Fibroblast of skin of right quadriceps (primary cell): ENCODE results near the gene CNNM1.
A peak's percentile ranks its signal among the peaks of the same experiment; 100 is the strongest.

Experiments used
- DNase-seq: peaks from one replicate; pipeline ENCODE4 v3.0.0-alpha.2; 2013

The CNNM1 gene

GRCh38 chr10:99339077-99339476 lies 9.9 kb downstream of the CNNM1 start:
- no peak for DNase-seq

- no peak for DNase-seq
These were observed 10.4 kb downstream of the CNNM1 start for GRCh38 chr10:99339563-99340047.

DNA sequence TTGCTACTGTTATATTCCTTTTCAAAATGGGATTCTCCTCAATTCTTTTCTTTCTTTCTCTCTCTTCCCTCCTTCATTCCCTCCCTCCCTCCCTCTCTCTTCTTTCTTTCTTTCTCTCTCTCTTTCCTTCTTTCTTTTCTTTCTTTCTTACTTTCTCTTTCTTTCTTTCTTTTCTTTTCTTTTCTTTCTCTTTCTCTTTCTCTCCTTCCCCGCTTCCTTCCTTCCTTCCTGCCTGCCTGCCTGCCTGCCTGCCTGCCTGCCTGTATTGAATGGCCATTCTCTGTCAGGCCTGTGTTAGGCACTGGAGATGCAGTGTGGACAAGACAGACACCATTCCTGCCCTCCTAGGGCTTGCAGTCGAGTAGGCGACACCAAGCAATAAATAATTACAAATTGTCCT lies 11.5 kb downstream of the CNNM1 start:
- no peak for DNase-seq

- no peak for DNase-seq
These were observed 12.1 kb downstream of the CNNM1 start for GRCh38 chr10:99341248-99341647.

GRCh38 chr10:99341860-99342490 lies 12.8 kb downstream of the CNNM1 start:
- DNase-seq: peak; percentile 11

DNA sequence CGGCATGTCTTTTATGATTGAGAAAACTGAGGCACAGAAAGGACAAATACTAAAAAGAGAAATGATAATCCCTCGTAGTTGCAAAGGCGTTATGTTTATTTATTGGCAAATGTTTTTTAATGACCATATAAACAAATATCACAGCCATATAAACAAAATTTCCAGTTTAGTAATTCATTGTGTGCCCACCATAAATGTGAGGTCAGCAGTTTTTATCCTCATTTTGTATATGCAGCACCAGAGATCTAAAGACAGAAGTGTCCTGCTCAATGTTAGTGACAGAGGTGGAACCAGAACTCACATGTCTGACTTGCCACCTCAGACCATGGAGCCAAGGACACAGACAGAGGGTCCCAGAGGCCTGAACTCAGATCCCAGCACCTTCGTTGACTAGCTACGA lies 14.1 kb downstream of the CNNM1 start:
- DNase-seq: no peak

DNA sequence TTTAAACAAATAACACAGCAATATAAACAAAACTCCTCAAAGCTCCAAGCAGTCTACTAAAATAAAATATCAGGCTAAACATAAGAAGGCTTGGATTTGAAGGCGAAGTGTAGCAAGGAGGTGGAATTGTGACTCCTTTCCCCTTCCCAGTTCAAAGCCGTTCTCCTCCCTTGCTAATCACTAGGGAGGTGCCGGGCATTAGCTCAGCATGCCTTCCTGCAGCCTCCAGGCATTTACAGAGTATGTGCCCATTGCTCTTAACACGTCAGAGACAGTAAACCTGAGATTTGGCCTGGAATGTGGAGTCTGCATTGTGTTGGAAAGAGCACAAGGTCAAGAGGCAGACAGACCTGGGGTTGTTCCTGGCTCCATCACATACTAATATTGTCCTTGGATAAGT lies 15.6 kb downstream of the CNNM1 start:
- no peak for DNase-seq

DNA sequence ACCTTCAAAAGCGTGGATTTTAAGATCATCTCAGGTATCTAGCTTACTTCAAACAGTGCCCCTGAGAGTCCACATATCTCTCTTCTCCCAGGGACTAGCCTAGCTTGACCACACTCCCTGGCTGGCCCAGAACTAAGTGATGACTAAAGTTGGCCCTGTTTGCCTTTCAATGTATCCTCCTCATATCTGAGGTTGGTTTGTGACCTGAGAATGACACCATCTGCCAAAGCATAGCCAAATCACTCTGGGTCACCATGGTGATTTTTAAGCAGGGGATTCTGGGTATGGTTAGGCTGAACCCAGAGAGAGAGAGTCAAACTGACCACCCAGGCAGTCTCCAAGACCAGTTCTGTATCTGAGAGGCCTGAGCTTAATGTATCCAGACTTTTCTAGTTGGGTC lies 16.2 kb downstream of the CNNM1 start:
- no peak for DNase-seq

DNA sequence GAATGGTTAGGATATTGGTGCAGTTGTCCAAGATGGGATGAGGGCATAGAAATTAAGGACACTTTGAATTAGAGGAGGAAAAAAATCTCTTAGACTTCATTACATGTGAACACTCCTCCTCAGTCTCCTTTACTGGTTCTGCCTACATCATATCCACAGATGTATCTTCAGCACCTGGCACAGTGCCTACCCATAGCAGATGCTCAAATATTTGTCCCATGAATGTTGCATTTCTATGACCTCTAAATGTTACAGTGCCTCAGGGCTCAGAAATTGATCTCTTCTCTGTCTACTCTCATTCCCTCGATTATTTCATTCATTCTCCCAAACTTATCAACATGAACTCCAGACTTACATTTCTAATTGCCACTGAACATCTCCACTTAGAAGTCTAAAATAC lies 17.1 kb downstream of the CNNM1 start:
- peak; percentile 68 for DNase-seq

- DNase-seq: no peak
These were observed 18.5 kb downstream of the CNNM1 start for GRCh38 chr10:99347672-99348071.

GRCh38 chr10:99353182-99353581 lies 24.0 kb downstream of the CNNM1 start:
- DNase-seq: no peak

- no peak for DNase-seq
These were observed 28.5 kb downstream of the CNNM1 start for GRCh38 chr10:99357691-99358090.

DNA sequence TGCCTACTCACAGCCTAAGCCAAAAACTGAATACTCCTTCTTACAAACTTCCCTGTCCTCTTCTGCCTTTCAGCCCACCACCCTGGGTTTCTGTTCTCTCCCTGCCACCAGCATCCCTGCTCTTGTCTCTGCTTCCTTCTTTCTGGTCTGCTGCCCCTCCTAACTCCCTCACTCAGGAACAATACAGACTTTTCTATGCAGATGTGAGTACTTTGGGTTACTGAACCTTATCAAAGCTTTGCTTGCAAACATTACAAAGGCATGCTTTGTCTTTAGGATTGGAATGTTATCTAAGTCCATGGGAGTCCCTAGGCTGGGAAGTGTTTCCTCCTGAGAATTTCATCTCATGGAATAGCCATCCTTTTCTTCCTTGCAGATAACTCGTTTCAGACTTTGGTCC lies 28.9 kb downstream of the CNNM1 start:
- DNase-seq: no peak

DNA sequence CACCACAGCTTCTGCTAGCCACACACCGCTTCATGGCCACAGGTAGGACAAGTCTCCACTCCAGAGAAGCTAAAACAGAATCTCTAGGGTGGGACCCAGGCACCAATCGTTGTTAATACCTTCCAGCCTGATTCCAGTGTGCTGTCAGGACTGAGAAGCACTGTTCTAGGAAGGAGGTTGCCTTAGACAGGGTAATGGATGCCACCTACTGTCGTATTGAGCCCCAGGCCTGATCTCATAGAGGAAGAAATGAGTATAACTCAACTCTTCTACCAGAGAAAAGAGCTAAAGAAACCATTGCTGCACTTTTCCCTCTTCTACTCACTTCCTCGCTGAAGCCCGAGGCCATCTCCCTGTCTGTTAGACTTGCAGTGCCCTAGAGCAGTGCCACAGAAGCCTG lies 31.8 kb downstream of the CNNM1 start:
- no peak for DNase-seq

DNA sequence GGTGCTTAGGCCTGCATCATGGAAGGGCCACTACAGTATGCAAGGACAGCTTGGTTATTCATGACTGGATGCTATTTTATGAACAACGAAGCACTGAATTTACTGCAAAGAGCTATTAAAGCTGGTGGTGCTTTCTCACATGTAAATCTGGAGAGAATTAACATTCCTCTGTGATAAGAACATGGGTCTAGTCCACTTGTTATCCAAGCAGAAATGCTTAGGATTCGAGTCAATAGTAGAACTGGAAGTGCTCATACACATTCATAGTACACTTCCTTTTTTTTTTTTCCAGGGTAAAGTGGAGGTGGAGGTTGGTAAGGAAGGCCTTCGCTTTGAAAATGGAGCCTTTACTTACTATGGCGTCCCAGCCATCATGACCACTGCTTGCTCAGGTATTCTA lies 35.0 kb downstream of the CNNM1 start:
- peak; percentile 79 for DNase-seq

GRCh38 chr10:99365311-99365710 lies 36.2 kb downstream of the CNNM1 start:
- no peak for DNase-seq

DNA sequence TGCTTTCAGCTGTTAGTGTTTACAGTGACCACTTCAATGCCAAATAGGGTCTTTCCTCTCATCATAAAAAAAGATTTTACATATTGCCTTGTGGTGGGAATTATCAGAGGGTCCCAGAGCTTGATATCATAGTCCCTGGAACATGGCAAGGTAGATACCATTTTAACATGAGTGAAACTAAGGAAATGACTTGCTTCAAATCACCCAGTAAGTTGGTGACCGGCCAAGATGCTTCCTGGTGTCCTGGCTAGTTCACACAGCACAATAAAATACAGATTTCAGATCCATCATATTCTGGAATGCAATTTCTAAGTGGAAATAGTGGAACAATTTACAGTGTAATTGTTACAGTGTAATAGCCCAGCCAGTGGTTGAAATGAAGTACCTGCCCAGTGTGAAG lies 36.6 kb downstream of the CNNM1 start:
- no peak for DNase-seq

DNA sequence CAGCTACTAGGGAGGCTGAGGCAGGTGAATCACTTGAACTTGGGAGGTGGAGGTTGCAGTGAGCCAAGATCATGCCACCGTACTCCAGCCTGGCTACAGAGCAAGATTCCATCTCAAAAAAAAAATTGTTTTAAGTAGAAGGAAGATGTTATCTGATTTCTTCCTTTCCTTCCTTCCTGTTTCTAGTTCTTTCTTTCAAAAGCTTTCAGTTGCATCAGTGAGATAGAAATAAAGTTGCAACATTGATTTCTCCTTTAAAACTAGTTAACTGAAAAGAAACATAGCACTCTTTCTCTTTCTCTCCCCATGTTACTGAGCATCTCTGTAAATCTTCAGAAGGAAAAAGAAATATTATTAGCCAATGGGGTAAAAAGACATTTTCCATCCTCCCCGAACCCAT lies 37.5 kb downstream of the CNNM1 start:
- no peak for DNase-seq

DNA sequence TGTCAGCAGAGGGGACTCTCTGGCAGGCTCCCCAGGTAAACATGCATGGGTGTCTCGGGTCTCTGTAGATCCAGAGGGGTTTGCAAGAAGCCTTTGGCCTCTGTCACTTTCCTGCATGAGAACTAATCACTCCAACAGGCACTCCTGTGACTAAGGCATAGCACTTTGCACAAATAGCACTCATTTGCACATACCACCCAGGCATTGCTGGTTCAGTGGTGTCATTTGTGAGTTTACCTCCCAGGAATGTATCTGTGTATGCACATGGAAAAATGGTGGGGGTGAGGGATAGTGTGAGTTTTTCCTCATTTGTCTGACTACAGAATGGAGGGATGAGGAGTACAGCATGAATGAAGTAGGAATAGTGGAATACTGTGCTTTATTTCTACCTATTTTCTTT lies 39.5 kb downstream of the CNNM1 start:
- peak; percentile 76 for DNase-seq

GRCh38 chr10:99369126-99369525 lies 40.0 kb downstream of the CNNM1 start:
- peak; percentile 41 for DNase-seq

DNA sequence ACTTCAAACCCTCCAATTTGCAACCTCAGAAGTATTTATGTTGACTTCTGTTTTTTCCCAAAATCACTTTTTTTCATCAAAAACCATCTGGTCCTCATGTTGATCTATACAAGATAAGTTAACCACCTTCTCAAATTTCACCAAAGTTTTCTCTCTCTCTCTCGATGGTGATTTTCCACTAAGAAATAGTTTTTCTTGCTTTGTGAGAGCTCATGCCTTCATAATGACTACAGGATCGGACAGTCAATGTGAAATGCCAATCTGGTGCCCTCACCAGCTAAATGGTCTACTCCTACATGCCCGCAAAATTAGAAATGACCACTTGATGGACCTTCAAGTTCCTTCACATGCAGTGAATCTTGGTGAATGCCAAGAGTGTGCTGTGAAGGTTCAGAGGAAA lies 40.4 kb downstream of the CNNM1 start:
- DNase-seq: peak; percentile 40

DNA sequence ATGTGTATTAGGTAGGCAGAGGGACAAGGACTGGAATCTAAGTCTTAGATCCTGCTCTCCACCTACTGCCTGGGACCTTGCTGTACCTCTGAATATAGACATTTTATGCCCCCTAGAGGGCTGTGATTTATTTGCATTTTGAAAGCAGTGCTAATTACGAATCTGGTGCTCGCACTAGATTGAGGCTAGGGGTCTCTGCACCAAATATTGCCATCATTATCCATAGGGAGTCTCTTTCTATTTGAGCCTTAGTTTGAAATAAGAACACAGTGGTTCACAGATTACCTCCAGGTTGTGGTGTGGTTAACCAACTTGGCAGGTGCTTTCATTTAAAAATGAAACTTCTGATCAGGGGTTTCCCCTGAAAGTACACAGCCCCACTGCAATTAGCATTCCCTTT lies 41.8 kb downstream of the CNNM1 start:
- peak; percentile 39 for DNase-seq

DNA sequence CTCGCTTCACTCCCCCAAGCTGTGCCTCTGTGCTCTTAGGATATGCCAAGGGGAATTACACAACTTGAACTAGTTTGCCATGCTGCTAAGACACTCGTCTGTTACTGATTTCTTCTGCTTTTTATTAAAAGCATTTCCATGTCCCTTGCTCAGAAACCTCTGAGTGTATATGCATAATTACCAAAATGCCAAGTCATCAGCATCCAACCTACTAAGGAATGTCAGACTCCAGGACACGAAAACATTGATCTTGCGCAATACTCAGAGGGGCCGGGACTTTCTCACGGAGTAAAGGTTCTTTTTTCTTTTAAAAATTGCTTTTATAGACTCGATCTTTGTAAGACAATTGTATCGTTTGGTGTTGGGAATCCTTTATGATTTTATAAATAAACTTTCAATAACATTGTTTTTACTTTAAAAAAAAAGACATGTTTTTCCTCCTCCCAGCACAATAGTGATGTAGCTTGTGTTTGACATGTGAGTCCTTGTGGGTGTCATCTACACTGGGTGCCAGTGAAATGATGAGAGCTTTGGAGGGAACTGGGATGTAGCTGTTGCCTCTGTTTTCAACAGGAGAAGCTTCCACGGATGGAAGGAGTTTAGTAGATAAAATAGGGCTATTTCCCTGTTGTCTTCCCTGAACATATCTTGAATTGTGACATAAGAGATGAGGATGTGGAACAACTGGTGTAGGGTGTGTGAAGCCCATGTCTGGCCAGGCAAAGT lies 43.6 kb downstream of the CNNM1 start:
- peak; percentile 83 for DNase-seq

DNA sequence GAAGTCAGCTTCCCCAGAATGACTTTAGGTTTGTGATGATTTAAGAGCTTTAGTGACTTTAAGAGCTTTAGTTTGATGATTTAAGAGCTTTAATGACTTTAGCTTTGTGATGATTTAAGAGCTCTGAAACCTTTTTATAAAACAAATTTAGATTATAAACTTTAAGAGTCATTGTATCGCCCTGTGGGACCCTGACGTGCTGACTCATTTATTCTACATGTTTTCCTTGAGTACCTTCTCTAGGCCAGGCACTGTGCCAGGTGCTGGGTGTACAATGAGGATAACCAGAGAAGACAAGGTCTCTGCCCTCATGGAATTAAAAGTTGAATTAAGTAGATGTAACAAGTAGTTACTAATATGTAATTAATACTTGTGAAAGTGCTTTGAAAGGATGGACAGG lies 45.4 kb downstream of the CNNM1 start:
- peak; percentile 75 for DNase-seq

DNA sequence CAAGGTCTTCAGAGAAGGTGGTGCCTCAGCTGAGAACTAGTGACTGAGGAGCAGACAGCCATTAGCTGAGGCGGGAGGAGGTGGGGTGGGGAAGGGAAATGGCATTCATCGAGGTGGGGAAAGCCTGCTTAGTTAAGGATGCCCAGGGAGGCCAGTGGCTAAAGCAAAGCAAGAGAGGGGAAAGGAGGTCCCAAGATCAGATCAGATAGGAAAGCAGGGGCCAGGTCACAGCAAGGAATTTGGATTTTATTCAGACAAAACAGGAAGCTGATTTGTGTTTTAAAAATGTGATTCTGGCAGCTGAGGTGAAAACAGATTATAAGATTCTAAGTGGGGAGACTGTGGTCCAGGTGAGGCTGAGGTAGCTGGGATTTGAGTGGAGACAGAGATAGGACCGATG lies 45.8 kb downstream of the CNNM1 start:
- DNase-seq: no peak
